Esophagus squamous epithelium (tissue), 5 donors: ENCODE data around the gene C1QTNF2. TPM values are rescaled to one million over a fixed set of nuclear protein-coding genes. Genes with fewer than 3 reads are reported as not detected.

Source experiments
- DNase-seq: peaks from one replicate; lab custom pipeline; 2025; lab: John Stamatoyannopoulos, UW
- H3K27ac ChIP-seq, 4 donors: fragments of 200-600 bp; sonication (generic); one replicate each; pipeline ENCODE4 v1.5.1; 2016 to 2019; ENCODE audit warnings: mild to moderate bottlenecking in 1 of 4
- H3K27me3 ChIP-seq, 4 donors: fragments of 200-600 bp; sonication (generic); 1 replicate in 3 of 4; 2 replicates in 1 of 4; pipeline versions ENCODE4 v1.5.1 to v1.6.0; 2017 to 2021; ENCODE audit warnings: antibody characterized with exemption in 1 of 4
- H3K36me3 ChIP-seq, 3 donors: fragments of 200-600 bp; sonication (generic); one replicate each; pipeline ENCODE4 v1.5.1; 2016 to 2019
- H3K4me1 ChIP-seq, 3 donors: fragments of 200-600 bp; sonication (generic); one replicate each; pipeline ENCODE4 v1.5.1; 2017 to 2019
- H3K4me3 ChIP-seq, 4 donors: fragments of 200-600 bp; sonication (generic); 1 replicate in 3 of 4; 2 replicates in 1 of 4; pipeline ENCODE4 v1.5.1; 2016 to 2019; ENCODE audit warnings: mild to moderate bottlenecking in 2 of 4, moderate library complexity in 1 of 4
- H3K9me3 ChIP-seq, 3 donors: fragments of 200-600 bp; sonication (generic); one replicate each; pipeline ENCODE4 v1.5.1; 2016 to 2019
- POLR2A ChIP-seq, 4 donors: fragments of 450-650 bp; IDR thresholded peaks; one replicate each; pipeline ENCODE4 v1.6.1; 2017; ENCODE audit warnings: antibody characterized with exemption in 4 of 4, mild to moderate bottlenecking in 4 of 4, moderate library complexity in 3 of 4
- WGBS, 2 donors: methylation state at CpG; one replicate each; pipeline ENCODE4 v1.1.5; 2018; 5-methylcytosine and 5-hydroxymethylcytosine counted together
- intact Hi-C: fragments of 100-400 bp; cut with DNase I; formaldehyde crosslinking; loops from one replicate; pipeline ENCODE4 v1.15.0; 2022
- total RNA-seq, 4 donors: library from RNA; depleted of rRNA; stranded (reverse); fragments of >200 nt; gene quantifications; one replicate each; pipeline ENCODE4 v1.1.0, GENCODE V29; 2016
- TF ChIP-seq, protein P1 (sequence below), 6 experiments: fragments of 450-650 bp in 4 of 6; fragments of 200-600 bp in 2 of 6; sonication (generic) in 2 of 6; IDR thresholded peaks; one replicate each; pipeline ENCODE4 v1.5.1; 2016 to 2019; ENCODE audit warnings: antibody characterized with exemption in 6 of 6, mild to moderate bottlenecking in 4 of 6, moderate library complexity in 4 of 6
- donor health status: DM: yes; HTN: yes; CAD: no.

Gene C1QTNF2
- total RNA-seq, 4 donors from 2014 or later = 0.23 to 0.95 (median 0.62) TPM

DNA sequence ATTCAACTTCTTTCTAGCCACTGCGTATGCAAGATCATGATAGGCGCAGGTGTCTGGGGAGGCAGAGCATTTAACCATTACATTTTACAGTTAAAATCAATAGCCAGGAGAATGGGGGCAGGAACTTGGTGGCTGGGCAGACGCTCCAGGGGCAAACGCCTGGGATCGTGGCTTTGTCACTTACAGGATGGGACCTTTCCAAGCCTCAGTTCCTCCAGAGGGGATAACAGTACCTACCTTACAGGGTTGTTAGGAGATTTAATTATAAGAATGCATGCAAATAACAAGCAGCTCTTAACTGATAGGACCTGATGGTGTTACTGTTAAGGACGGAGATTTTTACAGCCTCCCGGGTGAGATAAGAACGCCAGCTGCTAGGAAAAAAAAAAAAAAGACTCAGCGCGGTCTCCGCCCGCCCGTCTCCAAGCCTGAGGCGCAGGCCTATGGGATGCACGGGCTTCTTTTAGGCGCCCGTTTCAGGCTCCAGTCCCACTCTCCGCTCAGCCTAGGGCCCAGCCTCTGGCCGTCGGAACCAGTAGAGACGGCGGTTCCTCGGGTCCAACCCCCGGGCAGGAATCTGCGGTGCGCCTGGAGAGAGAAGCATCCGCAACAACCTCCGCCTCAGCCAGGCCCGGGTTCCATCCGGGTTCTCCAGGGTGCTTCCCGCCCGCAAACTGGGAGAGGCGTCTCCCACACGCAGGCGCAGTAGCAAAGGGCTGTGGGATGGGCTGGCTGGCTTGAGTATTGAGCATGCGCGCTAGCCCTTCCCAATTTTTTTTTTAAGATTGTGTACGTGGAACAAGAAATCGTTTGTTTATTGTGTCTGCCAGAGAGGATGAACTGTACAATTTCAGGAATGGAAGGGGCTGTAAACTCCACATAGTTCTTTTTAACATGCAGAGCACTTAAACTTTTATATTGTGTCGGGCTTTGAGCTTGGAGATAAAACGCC, 29.3 kb upstream of the C1QTNF2 start, which contains the start of gene FAM200C:
Gene FAM200C, minus strand, starts transcription at position 653 of the 952 bp plus-strand sequence. CDS start 4,564 bp downstream, outside the sequence.
- H3K36me3 ChIP-seq = peaks cover 0 to 34% (median 19%) of the 10 kb centered on the region in 3 donors
- WGBS, 2 donors = 1% methylated on average over 17 to 25 of the region's 41 CpGs
- peak; percentile 31 for DNase-seq
- H3K4me3 ChIP-seq = peak within 1 kb of the TSS; percentile 54 to 86 (median 67)
- H3K27ac ChIP-seq = peak within 1 kb of the TSS; percentile 77 to 93 (median 88)
- H3K27me3 ChIP-seq = no peaks in the 10 kb centered on the region
- intact Hi-C loops = no loop called here
- TF ChIP-seq, protein P1, sequence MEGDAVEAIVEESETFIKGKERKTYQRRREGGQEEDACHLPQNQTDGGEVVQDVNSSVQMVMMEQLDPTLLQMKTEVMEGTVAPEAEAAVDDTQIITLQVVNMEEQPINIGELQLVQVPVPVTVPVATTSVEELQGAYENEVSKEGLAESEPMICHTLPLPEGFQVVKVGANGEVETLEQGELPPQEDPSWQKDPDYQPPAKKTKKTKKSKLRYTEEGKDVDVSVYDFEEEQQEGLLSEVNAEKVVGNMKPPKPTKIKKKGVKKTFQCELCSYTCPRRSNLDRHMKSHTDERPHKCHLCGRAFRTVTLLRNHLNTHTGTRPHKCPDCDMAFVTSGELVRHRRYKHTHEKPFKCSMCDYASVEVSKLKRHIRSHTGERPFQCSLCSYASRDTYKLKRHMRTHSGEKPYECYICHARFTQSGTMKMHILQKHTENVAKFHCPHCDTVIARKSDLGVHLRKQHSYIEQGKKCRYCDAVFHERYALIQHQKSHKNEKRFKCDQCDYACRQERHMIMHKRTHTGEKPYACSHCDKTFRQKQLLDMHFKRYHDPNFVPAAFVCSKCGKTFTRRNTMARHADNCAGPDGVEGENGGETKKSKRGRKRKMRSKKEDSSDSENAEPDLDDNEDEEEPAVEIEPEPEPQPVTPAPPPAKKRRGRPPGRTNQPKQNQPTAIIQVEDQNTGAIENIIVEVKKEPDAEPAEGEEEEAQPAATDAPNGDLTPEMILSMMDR (IDR thresholded peaks at IDR 0.05) = no peak
- TF ChIP-seq POLR2A (IDR thresholded peaks at IDR 0.05) = peak in 3 of 4 donors; percentile 67 to 93 (median 86)
- peaks cover 3 to 37% (median 3%) of the 10 kb centered on the region in 3 donors for H3K4me1 ChIP-seq
- no peaks in the 10 kb centered on the region for H3K9me3 ChIP-seq

DNA sequence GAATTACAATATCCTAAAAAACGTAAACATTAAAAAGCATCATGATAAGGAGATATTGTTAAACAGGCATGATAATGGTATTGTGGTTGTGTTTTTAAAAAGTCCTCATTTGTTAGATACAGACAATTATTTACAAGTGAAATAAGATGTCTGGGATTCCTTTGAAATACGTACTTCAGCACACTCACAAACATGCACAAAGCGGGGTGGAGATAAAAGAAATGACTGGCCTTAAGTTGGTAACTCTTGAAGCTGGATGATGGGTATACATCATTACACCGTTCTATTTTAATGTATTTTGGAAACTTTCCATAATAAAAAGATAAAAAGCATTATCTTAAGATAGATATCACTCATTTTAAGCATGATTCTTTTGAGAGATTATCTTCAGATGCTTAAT, 28.4 kb upstream of the C1QTNF2 start:
- peak overlapping the region; percentile 54 to 86 (median 67) for H3K4me3 ChIP-seq
- WGBS, 2 donors = 33 to 34% methylated on average over 4 of the region's 4 CpGs
- H3K4me1 ChIP-seq = peaks cover 3 to 37% (median 3%) of the 10 kb centered on the region in 3 donors
- H3K27me3 ChIP-seq = no peaks in the 10 kb centered on the region
- no peak for DNase-seq
- peak overlapping the region in 2 of 4 donors; percentile 89 to 93 for H3K27ac ChIP-seq
- TF ChIP-seq POLR2A (IDR thresholded peaks at IDR 0.05) = no peak
- TF ChIP-seq, protein P1 (IDR thresholded peaks at IDR 0.05) = no peak
- H3K36me3 ChIP-seq = peaks cover 0 to 26% (median 11%) of the 10 kb centered on the region in 3 donors
- H3K9me3 ChIP-seq = no peaks in the 10 kb centered on the region
- intact Hi-C loops = no loop called here

DNA sequence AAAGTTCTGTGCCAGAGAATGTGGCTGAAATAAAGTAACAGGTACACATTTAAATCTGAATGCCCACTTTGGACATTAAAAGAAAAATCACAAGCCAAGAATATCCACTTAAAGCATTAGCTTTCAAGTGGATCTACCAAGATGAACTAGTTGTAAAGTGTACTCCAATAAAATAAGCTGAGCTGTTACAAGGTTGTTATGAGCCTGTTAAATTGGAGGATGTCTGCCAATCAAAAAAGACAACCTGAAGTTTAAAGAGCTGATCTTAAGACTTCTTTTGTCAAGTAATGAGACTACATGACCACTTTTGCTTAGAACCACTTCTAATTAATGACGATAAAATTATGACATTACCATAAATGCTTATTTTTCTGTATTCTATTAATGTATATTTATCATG, 27.1 kb upstream of the C1QTNF2 start:
- DNase-seq = no peak
- H3K27me3 ChIP-seq = no peaks in the 10 kb centered on the region
- intact Hi-C loops = no loop called here
- H3K4me1 ChIP-seq = peaks cover 3 to 46% (median 3%) of the 10 kb centered on the region in 3 donors
- H3K4me3 ChIP-seq = no peak overlapping the region
- H3K36me3 ChIP-seq = peaks cover 0 to 13% (median 3%) of the 10 kb centered on the region in 3 donors
- 93 to 96% methylated on average over 1 of the region's 1 CpG for WGBS, 2 donors
- H3K27ac ChIP-seq = no peak overlapping the region
- TF ChIP-seq, protein P1 (IDR thresholded peaks at IDR 0.05) = no peak
- TF ChIP-seq POLR2A (IDR thresholded peaks at IDR 0.05) = no peak
- H3K9me3 ChIP-seq = no peaks in the 10 kb centered on the region

- 84 to 99% methylated on average over 7 of the region's 7 CpGs for WGBS, 2 donors
- Histone ChIP-seq H3K4me1 (peaks cover 3 to 41% (median 3%) of the 10 kb centered on the region in 3 donors), H3K27ac (no peak overlapping the region), H3K4me3 (no peak overlapping the region), H3K9me3 (no peaks in the 10 kb centered on the region), H3K27me3 (no peaks in the 10 kb centered on the region), H3K36me3 (no peaks in the 10 kb centered on the region)
- TF ChIP-seq, protein P1 (IDR thresholded peaks at IDR 0.05) = no peak
- no peak for TF ChIP-seq POLR2A (IDR thresholded peaks at IDR 0.05)
- intact Hi-C loops = no loop called here
- DNase-seq = no peak
These were observed 24.7 kb upstream of the C1QTNF2 start for GRCh38 chr5:160395111-160395510.
